ENCODE results near the gene GRIK2.

DNA sequence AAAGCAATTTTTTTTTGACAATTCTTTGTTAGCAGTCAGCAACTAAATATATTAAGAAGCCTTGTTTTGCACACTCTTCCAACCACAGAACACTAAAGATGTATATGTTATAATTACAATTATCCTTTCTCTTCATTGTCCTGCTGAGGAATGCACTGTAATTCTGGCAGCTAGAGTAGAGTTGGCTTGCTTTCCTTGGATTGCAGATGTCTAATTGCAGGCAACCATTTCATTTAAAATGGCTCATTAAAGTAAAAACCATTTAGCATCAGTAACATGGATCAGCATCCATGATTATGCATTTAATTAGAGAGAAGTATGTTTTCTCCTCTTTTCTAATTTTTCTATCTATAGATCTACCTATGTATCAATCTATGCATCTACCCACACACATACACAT is 335.4 kb downstream of the GRIK2 start:
- no peak for TF ChIP-seq POLR2AphosphoS5 (IDR thresholded peaks at IDR 0.05)
- no peak for TF ChIP-seq CTCF (IDR thresholded peaks at IDR 0.05)
- no peak for TF ChIP-seq POLR2A (IDR thresholded peaks at IDR 0.05)
